ENCODE measurements around the gene MYO1G. TPM values are rescaled to one million over a fixed set of nuclear protein-coding genes. Genes with fewer than 3 reads are reported as not detected.

MYO1G gene
- total and polyA plus RNA-seq, 4 donors, result 0.56 to 3.9 (median 2.1) TPM

GRCh38 chr7:44949303-44949702, 29.5 kb downstream of the MYO1G start:
- no peaks in the 10 kb centered on the region for H3K27me3 ChIP-seq (ENCODE audit: control insufficient read depth in 4 of 4, insufficient read depth in 4 of 4, low read length in 3 of 4)
- no peak overlapping the region for H3K4me3 ChIP-seq (ENCODE audit: low read depth in 1 of 3, low read length in 3 of 3)
- H3K4me1 ChIP-seq (ENCODE audit: control insufficient read depth in 4 of 4, insufficient read depth in 4 of 4, low read length in 3 of 4), result no peaks in the 10 kb centered on the region
- no peaks in the 10 kb centered on the region for H3K9me3 ChIP-seq (ENCODE audit: control insufficient read depth in 4 of 4, low read length in 3 of 4)
- DNase-seq (ENCODE audit: low spot score), result no peak
- no peak overlapping the region for H3K9ac ChIP-seq (ENCODE audit: low read depth in 1 of 2, low read length in 2 of 2)
- WGBS, result 92% methylated on average over 2 of the region's 2 CpGs
- H3K27ac ChIP-seq (ENCODE audit: low read depth in 1 of 2, low read length in 2 of 2), result no peak overlapping the region
- TF ChIP-seq SP1 (IDR thresholded peaks at IDR 0.05) (no peak), CTCF (IDR thresholded peaks at IDR 0.05; ENCODE audit: low read depth, low read length, missing input control) (no peak), RAD21 (IDR thresholded peaks at IDR 0.05) (no peak), JUND (IDR thresholded peaks at IDR 0.05) (no peak), YY1 (IDR thresholded peaks at IDR 0.05) (no peak), FOXA1 (IDR thresholded peaks at IDR 0.05) (no peak), EGR1 (IDR thresholded peaks at IDR 0.05; ENCODE audit: low read depth in 2 of 2) (no peak), GABPA (IDR thresholded peaks at IDR 0.05 in 1 of 2, conservative IDR thresholded peaks at IDR 0.05 in 1 of 2) (no peak), ZBTB33 (IDR thresholded peaks at IDR 0.05) (no peak), NR2F2 (IDR thresholded peaks at IDR 0.05) (no peak), REST (IDR thresholded peaks at IDR 0.05) (no peak), FOXA2 (IDR thresholded peaks at IDR 0.05) (no peak), TAF1 (conservative IDR thresholded peaks at IDR 0.05) (no peak), ATF3 (IDR thresholded peaks at IDR 0.05) (no peak), HNF4G (IDR thresholded peaks at IDR 0.05) (no peak), RXRA (IDR thresholded peaks at IDR 0.05) (no peak), MAX (IDR thresholded peaks at IDR 0.05) (no peak), HNF4A (conservative IDR thresholded peaks at IDR 0.05) (no peak)
- no peaks in the 10 kb centered on the region for H3K36me3 ChIP-seq (ENCODE audit: control insufficient read depth in 4 of 4, insufficient read depth in 3 of 4, low read depth in 1 of 4, low read length in 3 of 4)

Data from liver (tissue), 9 donors.